Measurements from ENCODE around the gene PDE4B.

The PDE4B gene

GRCh38 chr1:66327588-66327987 lies 534.9 kb downstream of the PDE4B start:
- Mint-ChIP-seq H3K4me3 (no peak overlapping the region), H3K36me3 (ENCODE audit: low read depth) (no peaks in the 10 kb centered on the region), H3K9me3 (no peaks in the 10 kb centered on the region), H3K27ac (no peak overlapping the region), H3K4me1 (ENCODE audit: low read depth) (peaks cover 25% of the 10 kb centered on the region), H3K27me3 (no peaks in the 10 kb centered on the region)
- intact Hi-C loops (cut with micrococcal nuclease): no loop called here

- H3K4me3 Mint-ChIP-seq: no peak overlapping the region
Observed at GRCh38 chr1:66328896-66329295, 536.2 kb downstream of the PDE4B start.

GRCh38 chr1:66330722-66331141 lies 538.0 kb downstream of the PDE4B start:
- intact Hi-C loops (cut with micrococcal nuclease): loop anchor here (5.0 to 10.0 kb wide), 5 partner anchors 33 to 906 kb away; partner anchors contain the start of genes LEPR and LEPROT
- H3K36me3 Mint-ChIP-seq (ENCODE audit: low read depth): no peaks in the 10 kb centered on the region
- peak overlapping the region; percentile 43 for H3K27ac Mint-ChIP-seq
- H3K9me3 Mint-ChIP-seq: no peaks in the 10 kb centered on the region
- H3K4me1 Mint-ChIP-seq (ENCODE audit: low read depth): peaks cover 47% of the 10 kb centered on the region
- H3K27me3 Mint-ChIP-seq: no peaks in the 10 kb centered on the region
- H3K4me3 Mint-ChIP-seq: peak overlapping the region; percentile 7

More at GRCh38 chr1:66328896-66329295, 536.2 kb downstream of the PDE4B start:
- no peaks in the 10 kb centered on the region for H3K9me3 Mint-ChIP-seq
- intact Hi-C loops (cut with micrococcal nuclease): no loop called here
- H3K4me1 Mint-ChIP-seq (ENCODE audit: low read depth): peaks cover 31% of the 10 kb centered on the region
- no peaks in the 10 kb centered on the region for H3K36me3 Mint-ChIP-seq (ENCODE audit: low read depth)
- no peaks in the 10 kb centered on the region for H3K27me3 Mint-ChIP-seq
- no peak overlapping the region for H3K27ac Mint-ChIP-seq

GRCh38 chr1:66331658-66332547 lies 539.2 kb downstream of the PDE4B start:
- H3K4me3 Mint-ChIP-seq: peak overlapping the region; percentile 85
- intact Hi-C loops (cut with micrococcal nuclease): loop anchor here (5.0 to 10.0 kb wide), 5 partner anchors 35 to 907 kb away; partner anchors contain the start of genes LEPR and LEPROT
- H3K27ac Mint-ChIP-seq: peak overlapping the region; percentile 83
- no peaks in the 10 kb centered on the region for H3K27me3 Mint-ChIP-seq
- H3K9me3 Mint-ChIP-seq: no peaks in the 10 kb centered on the region
- H3K36me3 Mint-ChIP-seq (ENCODE audit: low read depth): no peaks in the 10 kb centered on the region
- peaks cover 57% of the 10 kb centered on the region for H3K4me1 Mint-ChIP-seq (ENCODE audit: low read depth)

GRCh38 chr1:66332548-66332901 lies 539.8 kb downstream of the PDE4B start:
- peak overlapping the region; percentile 85 for H3K4me3 Mint-ChIP-seq
- no peaks in the 10 kb centered on the region for H3K27me3 Mint-ChIP-seq
- peak overlapping the region; percentile 83 for H3K27ac Mint-ChIP-seq
- intact Hi-C loops (cut with micrococcal nuclease): loop anchor here (5.0 to 10.0 kb wide), 5 partner anchors 35 to 908 kb away; partner anchors contain the start of genes LEPR and LEPROT
- peaks cover 64% of the 10 kb centered on the region for H3K4me1 Mint-ChIP-seq (ENCODE audit: low read depth)
- H3K9me3 Mint-ChIP-seq: no peaks in the 10 kb centered on the region
- no peaks in the 10 kb centered on the region for H3K36me3 Mint-ChIP-seq (ENCODE audit: low read depth)

GRCh38 chr1:66333466-66334199 lies 540.9 kb downstream of the PDE4B start:
- H3K4me1 Mint-ChIP-seq (ENCODE audit: low read depth): peaks cover 58% of the 10 kb centered on the region
- H3K27ac Mint-ChIP-seq: peak overlapping the region; percentile 77
- no peaks in the 10 kb centered on the region for H3K9me3 Mint-ChIP-seq
- peak overlapping the region; percentile 54 for H3K4me3 Mint-ChIP-seq
- H3K36me3 Mint-ChIP-seq (ENCODE audit: low read depth): no peaks in the 10 kb centered on the region
- H3K27me3 Mint-ChIP-seq: no peaks in the 10 kb centered on the region
- intact Hi-C loops (cut with micrococcal nuclease): loop anchor here (2.0 to 10.0 kb wide), 6 partner anchors 36 to 909 kb away; partner anchors contain the start of genes LEPR and LEPROT

- Mint-ChIP-seq H3K27me3 (no peaks in the 10 kb centered on the region), H3K4me1 (ENCODE audit: low read depth) (peaks cover 56% of the 10 kb centered on the region), H3K36me3 (ENCODE audit: low read depth) (no peaks in the 10 kb centered on the region), H3K9me3 (no peaks in the 10 kb centered on the region), H3K4me3 (no peak overlapping the region), H3K27ac (peak overlapping the region; percentile 77)
- intact Hi-C loops (cut with micrococcal nuclease): loop anchor here (2.0 to 10.0 kb wide), 6 partner anchors 37 to 910 kb away; partner anchors contain the start of genes LEPR and LEPROT
Observed at GRCh38 chr1:66334318-66334717, 541.6 kb downstream of the PDE4B start.

GRCh38 chr1:66335125-66335524 lies 542.4 kb downstream of the PDE4B start:
- no peak overlapping the region for H3K4me3 Mint-ChIP-seq
- H3K36me3 Mint-ChIP-seq (ENCODE audit: low read depth): no peaks in the 10 kb centered on the region

GRCh38 chr1:66335859-66336640 lies 543.4 kb downstream of the PDE4B start:
- no peaks in the 10 kb centered on the region for H3K9me3 Mint-ChIP-seq
- H3K4me3 Mint-ChIP-seq: peak overlapping the region; percentile 71
- H3K27ac Mint-ChIP-seq: peak overlapping the region; percentile 99
- peaks cover 50% of the 10 kb centered on the region for H3K4me1 Mint-ChIP-seq (ENCODE audit: low read depth)
- intact Hi-C loops (cut with micrococcal nuclease): loop anchor here (1.0 to 10.0 kb wide), 4 partner anchors 36 to 911 kb away; partner anchors contain the start of genes LEPR and LEPROT
- H3K36me3 Mint-ChIP-seq (ENCODE audit: low read depth): no peaks in the 10 kb centered on the region
- H3K27me3 Mint-ChIP-seq: no peaks in the 10 kb centered on the region

More at GRCh38 chr1:66335125-66335524, 542.4 kb downstream of the PDE4B start:
- H3K9me3 Mint-ChIP-seq: no peaks in the 10 kb centered on the region
- intact Hi-C loops (cut with micrococcal nuclease): loop anchor here (2.0 to 10.0 kb wide), 3 partner anchors 37 to 910 kb away; partner anchors contain the start of genes LEPR and LEPROT
- no peaks in the 10 kb centered on the region for H3K27me3 Mint-ChIP-seq
- H3K27ac Mint-ChIP-seq: peak overlapping the region; percentile 99
- H3K4me1 Mint-ChIP-seq (ENCODE audit: low read depth): peaks cover 57% of the 10 kb centered on the region

GRCh38 chr1:66336641-66336990 lies 543.9 kb downstream of the PDE4B start:
- no peaks in the 10 kb centered on the region for H3K27me3 Mint-ChIP-seq
- peaks cover 50% of the 10 kb centered on the region for H3K4me1 Mint-ChIP-seq (ENCODE audit: low read depth)
- H3K9me3 Mint-ChIP-seq: no peaks in the 10 kb centered on the region
- H3K36me3 Mint-ChIP-seq (ENCODE audit: low read depth): no peaks in the 10 kb centered on the region
- intact Hi-C loops (cut with micrococcal nuclease): loop anchor here (1.0 to 10.0 kb wide), 3 partner anchors 36 to 912 kb away; partner anchors contain the start of genes LEPR and LEPROT
- H3K27ac Mint-ChIP-seq: peak overlapping the region; percentile 99
- peak overlapping the region; percentile 71 for H3K4me3 Mint-ChIP-seq

- Mint-ChIP-seq H3K27ac (peak overlapping the region; percentile 99), H3K9me3 (no peaks in the 10 kb centered on the region), H3K4me3 (no peak overlapping the region), H3K27me3 (no peaks in the 10 kb centered on the region), H3K4me1 (ENCODE audit: low read depth) (peaks cover 46% of the 10 kb centered on the region), H3K36me3 (ENCODE audit: low read depth) (no peaks in the 10 kb centered on the region)
- intact Hi-C loops (cut with micrococcal nuclease): loop anchor here (5.0 to 10.0 kb wide), 2 partner anchors 35 to 912 kb away; partner anchors contain the start of genes LEPR and LEPROT
Observed at GRCh38 chr1:66337249-66337648, 544.6 kb downstream of the PDE4B start.

GRCh38 chr1:66339944-66340343 lies 547.2 kb downstream of the PDE4B start:
- no peaks in the 10 kb centered on the region for H3K9me3 Mint-ChIP-seq
- no peak overlapping the region for H3K27ac Mint-ChIP-seq
- no peaks in the 10 kb centered on the region for H3K27me3 Mint-ChIP-seq
- H3K4me1 Mint-ChIP-seq (ENCODE audit: low read depth): peaks cover 41% of the 10 kb centered on the region
- no peaks in the 10 kb centered on the region for H3K36me3 Mint-ChIP-seq (ENCODE audit: low read depth)
- no peak overlapping the region for H3K4me3 Mint-ChIP-seq
- intact Hi-C loops (cut with micrococcal nuclease): loop anchor here (5.0 to 10.0 kb wide), 2 partner anchors 32 to 915 kb away; partner anchors contain the start of genes LEPR and LEPROT
